ENCODE results near the gene ESF1. TPM values are rescaled to one million over a fixed set of nuclear protein-coding genes. Genes with fewer than 3 reads are reported as not detected.
A peak's percentile ranks its signal among the peaks of the same experiment; 100 is the strongest.

The ESF1 gene
- total and polyA plus RNA-seq, 7 experiments from 2014 or later = 7.2 to 16.9 (median 10.7) TPM

- no peak overlapping the region for H3K27ac ChIP-seq (ENCODE audit: low read depth, low read length)
These were observed 25.1 kb upstream of the ESF1 start for GRCh38 chr20:13809855-13810254.

DNA sequence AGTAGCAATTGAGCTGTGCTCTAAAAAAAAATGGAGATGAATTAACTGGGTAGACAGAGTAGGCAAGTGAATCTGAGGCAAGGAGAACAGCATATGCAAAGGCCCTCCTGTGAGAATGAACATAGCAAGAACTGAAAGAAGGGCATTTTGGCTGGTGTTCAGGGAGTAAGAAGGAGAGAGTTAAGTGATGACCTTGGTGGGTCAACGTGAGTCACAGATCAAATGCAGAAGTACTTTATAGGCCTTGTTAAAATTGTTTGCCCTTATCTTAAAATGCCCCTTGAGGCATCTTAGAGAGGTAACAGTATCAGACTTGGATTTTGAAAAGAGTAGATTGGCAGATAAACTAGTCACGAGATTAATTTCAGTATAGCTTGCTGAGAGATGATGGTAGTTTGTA is 24.7 kb upstream of the ESF1 start:
- intact Hi-C loops (cut with micrococcal nuclease) = no loop called here
- no peak for DNase-seq
- Mint-ChIP-seq H3K9me3 (no peaks in the 10 kb centered on the region), H3K4me1 (peaks cover 0 to 2% (median 0%) of the 10 kb centered on the region in 7 donors), H3K4me3 (no peak overlapping the region), H3K36me3 (peaks cover 8 to 18% (median 16%) of the 10 kb centered on the region in 5 donors), H3K27ac (no peak overlapping the region), H3K27me3 (no peaks in the 10 kb centered on the region)
- H3K4me1 ChIP-seq (ENCODE audit: control insufficient read depth in 2 of 2, insufficient read depth in 2 of 2, low read length in 2 of 2) = no peaks in the 10 kb centered on the region
- peaks cover 19 to 60% (median 22%) of the 10 kb centered on the region in 3 experiments for H3K36me3 ChIP-seq (ENCODE audit: control insufficient read depth in 2 of 3, insufficient read depth in 3 of 3, low read length in 3 of 3)
- ChIA-PET CTCF (interaction anchor here (0.6 to 1.0 kb wide), 2 partner anchors 10 to 11 kb away, joined by 3 to 6 read pairs; no protein-coding TSS in a partner anchor), POLR2A (interaction anchor here (0.7 kb wide), 1 partner anchor 73 kb away, joined by 4 read pairs; no protein-coding TSS in a partner anchor)
- H3K4me3 ChIP-seq (ENCODE audit: low read length) = no peak overlapping the region
- no peak overlapping the region for H3K27ac ChIP-seq (ENCODE audit: low read depth, low read length)
- ATAC-seq = no peak
- H3K9me3 ChIP-seq (ENCODE audit: control insufficient read depth in 2 of 3, low read length in 3 of 3) = no peaks in the 10 kb centered on the region
- H3K27me3 ChIP-seq (ENCODE audit: control insufficient read depth in 2 of 2, insufficient read depth in 2 of 2, low read length in 2 of 2) = no peaks in the 10 kb centered on the region

More at GRCh38 chr20:13809855-13810254, 25.1 kb upstream of the ESF1 start:
- peaks cover 0 to 2% (median 0%) of the 10 kb centered on the region in 7 donors for H3K4me1 Mint-ChIP-seq
- intact Hi-C loops (cut with micrococcal nuclease) = no loop called here
- POLR2A ChIA-PET = no interaction called here
- H3K4me3 Mint-ChIP-seq = no peak overlapping the region
- H3K4me1 ChIP-seq (ENCODE audit: control insufficient read depth in 2 of 2, insufficient read depth in 2 of 2, low read length in 2 of 2) = no peaks in the 10 kb centered on the region
- no peak overlapping the region for H3K27ac Mint-ChIP-seq
- no peaks in the 10 kb centered on the region for H3K27me3 ChIP-seq (ENCODE audit: control insufficient read depth in 2 of 2, insufficient read depth in 2 of 2, low read length in 2 of 2)
- H3K9me3 ChIP-seq (ENCODE audit: control insufficient read depth in 2 of 3, low read length in 3 of 3) = no peaks in the 10 kb centered on the region
- H3K36me3 Mint-ChIP-seq = peaks cover 8 to 18% (median 11%) of the 10 kb centered on the region in 5 donors
- no peaks in the 10 kb centered on the region for H3K27me3 Mint-ChIP-seq
- CTCF ChIA-PET = interaction anchor here (0.6 to 1.0 kb wide), 2 partner anchors 9 to 11 kb away, joined by 3 to 6 read pairs; no protein-coding TSS in a partner anchor
- DNase-seq = no peak
- peaks cover 19 to 65% (median 22%) of the 10 kb centered on the region in 3 experiments for H3K36me3 ChIP-seq (ENCODE audit: control insufficient read depth in 2 of 3, insufficient read depth in 3 of 3, low read length in 3 of 3)
- H3K4me3 ChIP-seq (ENCODE audit: low read length) = no peak overlapping the region
- no peaks in the 10 kb centered on the region for H3K9me3 Mint-ChIP-seq
- no peak for ATAC-seq

- Mint-ChIP-seq H3K4me1 (peaks cover 0 to 9% (median 5%) of the 10 kb centered on the region in 7 donors), H3K27ac (peak overlapping the region in 1 of 9 donors; percentile 28), H3K27me3 (no peaks in the 10 kb centered on the region), H3K36me3 (peaks cover 3 to 46% (median 28%) of the 10 kb centered on the region in 5 donors), H3K4me3 (no peak overlapping the region), H3K9me3 (no peaks in the 10 kb centered on the region)
- POLR2A ChIA-PET = no interaction called here
- Histone ChIP-seq H3K4me3 (ENCODE audit: low read length) (no peak overlapping the region), H3K4me1 (ENCODE audit: control insufficient read depth in 2 of 2, insufficient read depth in 2 of 2, low read length in 2 of 2) (no peaks in the 10 kb centered on the region), H3K27me3 (ENCODE audit: control insufficient read depth in 2 of 2, insufficient read depth in 2 of 2, low read length in 2 of 2) (no peaks in the 10 kb centered on the region), H3K27ac (ENCODE audit: low read depth, low read length) (no peak overlapping the region), H3K9me3 (ENCODE audit: control insufficient read depth in 2 of 3, low read length in 3 of 3) (no peaks in the 10 kb centered on the region), H3K36me3 (ENCODE audit: control insufficient read depth in 2 of 3, insufficient read depth in 3 of 3, low read length in 3 of 3) (peaks cover 9 to 70% (median 17%) of the 10 kb centered on the region in 3 experiments)
- CTCF ChIA-PET = no interaction called here
- ATAC-seq = no peak
- intact Hi-C loops (cut with micrococcal nuclease) = no loop called here
- no peak for DNase-seq
These were observed 16.0 kb upstream of the ESF1 start for GRCh38 chr20:13800728-13801134.

DNA sequence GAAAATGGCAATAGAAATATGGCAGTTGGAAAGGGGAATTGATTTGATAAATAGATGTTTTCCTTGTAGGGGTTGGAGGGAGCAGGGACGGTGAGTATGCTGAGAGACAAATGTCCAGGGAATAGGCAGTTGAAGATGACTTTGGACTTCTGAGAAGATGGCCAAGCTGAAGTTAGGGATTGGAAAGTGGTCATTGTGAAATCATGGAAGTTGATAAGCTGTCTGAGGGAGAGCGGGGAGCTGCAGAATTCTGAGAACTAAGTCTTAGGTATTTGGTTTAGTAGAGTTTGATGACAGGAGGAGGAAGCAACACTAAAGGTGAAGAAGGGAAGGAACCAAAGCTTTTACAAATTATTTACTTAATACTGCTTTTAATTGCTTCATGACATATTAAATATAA is 15.3 kb upstream of the ESF1 start:
- H3K4me1 ChIP-seq (ENCODE audit: control insufficient read depth in 2 of 2, insufficient read depth in 2 of 2, low read length in 2 of 2) = no peaks in the 10 kb centered on the region
- ChIA-PET CTCF (no interaction called here), POLR2A (no interaction called here)
- peaks cover 0 to 9% (median 5%) of the 10 kb centered on the region in 7 donors for H3K4me1 Mint-ChIP-seq
- no peak overlapping the region for H3K4me3 Mint-ChIP-seq
- H3K27ac Mint-ChIP-seq = peak overlapping the region in 5 of 9 donors; percentile 0 to 16 (median 6)
- no peaks in the 10 kb centered on the region for H3K27me3 Mint-ChIP-seq
- DNase-seq = no peak
- no peaks in the 10 kb centered on the region for H3K9me3 Mint-ChIP-seq
- H3K9me3 ChIP-seq (ENCODE audit: control insufficient read depth in 2 of 3, low read length in 3 of 3) = no peaks in the 10 kb centered on the region
- no peak for ATAC-seq
- peaks cover 3 to 54% (median 31%) of the 10 kb centered on the region in 5 donors for H3K36me3 Mint-ChIP-seq
- no peak overlapping the region for H3K4me3 ChIP-seq (ENCODE audit: low read length)
- peaks cover 17 to 77% (median 21%) of the 10 kb centered on the region in 3 experiments for H3K36me3 ChIP-seq (ENCODE audit: control insufficient read depth in 2 of 3, insufficient read depth in 3 of 3, low read length in 3 of 3)
- intact Hi-C loops (cut with micrococcal nuclease) = no loop called here
- H3K27me3 ChIP-seq (ENCODE audit: control insufficient read depth in 2 of 2, insufficient read depth in 2 of 2, low read length in 2 of 2) = no peaks in the 10 kb centered on the region
- H3K27ac ChIP-seq (ENCODE audit: low read depth, low read length) = no peak overlapping the region

DNA sequence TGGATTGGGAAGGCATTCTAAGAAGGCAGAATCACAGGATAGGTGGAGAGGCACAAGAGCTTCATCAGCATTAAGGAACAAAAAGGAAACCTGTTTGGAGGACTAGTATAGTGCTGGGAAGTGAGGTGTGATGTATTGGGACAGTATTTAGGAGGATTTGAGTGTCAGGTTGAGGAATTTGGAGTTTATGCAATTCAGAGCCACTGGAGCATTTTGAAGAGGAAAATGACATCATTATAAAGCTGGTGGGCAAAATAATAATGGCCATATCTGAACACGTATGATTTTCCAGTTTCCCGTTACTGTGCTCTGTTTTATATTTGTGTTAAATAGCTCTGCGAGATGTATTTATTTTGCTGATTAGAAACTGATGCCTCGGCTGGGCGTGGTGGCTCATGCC is 14.3 kb upstream of the ESF1 start:
- ChIA-PET POLR2A (no interaction called here), CTCF (no interaction called here)
- peaks cover 0 to 9% (median 5%) of the 10 kb centered on the region in 7 donors for H3K4me1 Mint-ChIP-seq
- intact Hi-C loops (cut with micrococcal nuclease) = no loop called here
- no peaks in the 10 kb centered on the region for H3K9me3 Mint-ChIP-seq
- peaks cover 3 to 57% (median 31%) of the 10 kb centered on the region in 5 donors for H3K36me3 Mint-ChIP-seq
- H3K27me3 ChIP-seq (ENCODE audit: control insufficient read depth in 2 of 2, insufficient read depth in 2 of 2, low read length in 2 of 2) = no peaks in the 10 kb centered on the region
- no peak overlapping the region for H3K27ac ChIP-seq (ENCODE audit: low read depth, low read length)
- peaks cover 22 to 83% (median 23%) of the 10 kb centered on the region in 3 experiments for H3K36me3 ChIP-seq (ENCODE audit: control insufficient read depth in 2 of 3, insufficient read depth in 3 of 3, low read length in 3 of 3)
- DNase-seq (no peak), ATAC-seq (no peak)
- H3K27ac Mint-ChIP-seq = peak overlapping the region in 4 of 9 donors; percentile 1 to 33 (median 18)
- H3K4me1 ChIP-seq (ENCODE audit: control insufficient read depth in 2 of 2, insufficient read depth in 2 of 2, low read length in 2 of 2) = no peaks in the 10 kb centered on the region
- H3K4me3 Mint-ChIP-seq = no peak overlapping the region
- no peak overlapping the region for H3K4me3 ChIP-seq (ENCODE audit: low read length)
- no peaks in the 10 kb centered on the region for H3K27me3 Mint-ChIP-seq
- no peaks in the 10 kb centered on the region for H3K9me3 ChIP-seq (ENCODE audit: control insufficient read depth in 2 of 3, low read length in 3 of 3)

DNA sequence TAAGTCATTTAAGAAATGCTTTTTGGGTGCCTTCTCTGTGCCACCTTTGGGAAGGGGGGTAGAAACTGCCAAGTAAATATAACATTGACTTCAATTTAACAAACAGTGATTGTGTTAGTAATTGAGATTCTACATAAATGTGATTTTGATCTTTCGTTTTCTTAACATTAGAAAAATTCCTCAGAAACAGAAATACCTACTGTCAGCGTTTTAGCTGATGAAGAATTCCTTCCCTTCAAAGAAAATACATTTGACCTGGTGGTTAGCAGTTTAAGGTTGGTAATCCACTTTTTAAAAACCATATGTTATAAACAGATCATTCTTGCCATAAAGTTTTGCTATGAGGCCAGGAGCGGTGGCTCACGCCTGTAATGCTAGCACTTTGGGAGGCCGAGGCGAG is 9.9 kb upstream of the ESF1 start:
- no peaks in the 10 kb centered on the region for H3K4me1 ChIP-seq (ENCODE audit: control insufficient read depth in 2 of 2, insufficient read depth in 2 of 2, low read length in 2 of 2)
- CTCF ChIA-PET = interaction anchor here (0.9 kb wide), 1 partner anchor 9 kb away, joined by 5 read pairs; the partner anchor contains the start of genes ESF1 and NDUFAF5
- H3K27ac ChIP-seq (ENCODE audit: low read depth, low read length) = no peak overlapping the region
- H3K4me3 ChIP-seq (ENCODE audit: low read length) = no peak overlapping the region
- H3K27ac Mint-ChIP-seq = no peak overlapping the region
- no peaks in the 10 kb centered on the region for H3K9me3 Mint-ChIP-seq
- POLR2A ChIA-PET = no interaction called here
- no peak overlapping the region for H3K4me3 Mint-ChIP-seq
- peaks cover 0 to 65% (median 38%) of the 10 kb centered on the region in 5 donors for H3K36me3 Mint-ChIP-seq
- H3K27me3 ChIP-seq (ENCODE audit: control insufficient read depth in 2 of 2, insufficient read depth in 2 of 2, low read length in 2 of 2) = no peaks in the 10 kb centered on the region
- H3K4me1 Mint-ChIP-seq = peaks cover 5 to 32% (median 26%) of the 10 kb centered on the region in 7 donors
- H3K9me3 ChIP-seq (ENCODE audit: control insufficient read depth in 2 of 3, low read length in 3 of 3) = no peaks in the 10 kb centered on the region
- ATAC-seq = no peak
- intact Hi-C loops (cut with micrococcal nuclease) = no loop called here
- H3K27me3 Mint-ChIP-seq = no peaks in the 10 kb centered on the region
- no peak for DNase-seq
- H3K36me3 ChIP-seq (ENCODE audit: control insufficient read depth in 2 of 3, insufficient read depth in 3 of 3, low read length in 3 of 3) = peaks cover 17 to 79% (median 38%) of the 10 kb centered on the region in 3 experiments

DNA sequence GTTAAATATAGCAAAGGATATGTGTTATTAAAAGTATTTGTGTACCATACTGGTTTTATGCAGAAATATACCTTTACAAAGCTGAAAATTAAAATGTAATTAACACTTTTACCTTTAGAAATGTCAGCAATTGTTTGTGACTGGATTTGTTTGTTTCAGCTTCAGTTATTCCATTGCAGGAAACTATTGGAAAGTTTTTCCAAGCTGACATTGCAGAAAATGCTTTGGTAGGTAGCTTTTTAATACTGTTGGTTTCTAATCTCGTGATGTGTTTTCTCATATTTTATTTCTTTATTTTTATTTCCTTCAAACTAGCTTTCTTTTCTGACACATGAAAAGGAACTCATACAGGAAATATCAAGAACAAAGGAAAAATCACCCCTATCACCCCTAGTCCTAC is 8.3 kb upstream of the ESF1 start:
- H3K27me3 Mint-ChIP-seq = no peaks in the 10 kb centered on the region
- H3K4me3 Mint-ChIP-seq = no peak overlapping the region
- DNase-seq (no peak), ATAC-seq (no peak)
- H3K27me3 ChIP-seq (ENCODE audit: control insufficient read depth in 2 of 2, insufficient read depth in 2 of 2, low read length in 2 of 2) = no peaks in the 10 kb centered on the region
- no peaks in the 10 kb centered on the region for H3K4me1 ChIP-seq (ENCODE audit: control insufficient read depth in 2 of 2, insufficient read depth in 2 of 2, low read length in 2 of 2)
- peaks cover 0 to 57% (median 36%) of the 10 kb centered on the region in 5 donors for H3K36me3 Mint-ChIP-seq
- POLR2A ChIA-PET = no interaction called here
- no peaks in the 10 kb centered on the region for H3K9me3 Mint-ChIP-seq
- H3K27ac Mint-ChIP-seq = no peak overlapping the region
- intact Hi-C loops (cut with micrococcal nuclease) = no loop called here
- no peaks in the 10 kb centered on the region for H3K9me3 ChIP-seq (ENCODE audit: control insufficient read depth in 2 of 3, low read length in 3 of 3)
- H3K4me3 ChIP-seq (ENCODE audit: low read length) = no peak overlapping the region
- peaks cover 17 to 67% (median 35%) of the 10 kb centered on the region in 3 experiments for H3K36me3 ChIP-seq (ENCODE audit: control insufficient read depth in 2 of 3, insufficient read depth in 3 of 3, low read length in 3 of 3)
- no peak overlapping the region for H3K27ac ChIP-seq (ENCODE audit: low read depth, low read length)
- CTCF ChIA-PET = no interaction called here
- H3K4me1 Mint-ChIP-seq = peaks cover 7 to 33% (median 22%) of the 10 kb centered on the region in 7 donors
